Subcutaneous abdominal adipose tissue (tissue), 5 donors: ENCODE data around the gene ZNF469.

Experiments
- H3K27ac ChIP-seq: one replicate; pipeline ENCODE4 v1.7.0; 2013; ENCODE audit warnings: low read depth, mild to moderate bottlenecking, inconsistent platforms, low read length, moderate library complexity
- H3K27me3 ChIP-seq, 5 donors: one replicate each; pipeline ENCODE4 v1.7.0; 2013; ENCODE audit warnings: low read length in 5 of 5, inconsistent platforms in 1 of 5; ENCODE audit not compliant: control insufficient read depth in 5 of 5, insufficient read depth in 4 of 5
- H3K36me3 ChIP-seq, 5 donors: one replicate each; pipeline ENCODE4 v1.7.0; 2013; ENCODE audit warnings: low read length in 5 of 5; ENCODE audit not compliant: control insufficient read depth in 5 of 5, insufficient read depth in 5 of 5
- H3K4me1 ChIP-seq, 5 donors: one replicate each; pipeline ENCODE4 v1.7.0; 2013; ENCODE audit warnings: low read length in 5 of 5, mild to moderate bottlenecking in 3 of 5, moderate library complexity in 1 of 5; ENCODE audit not compliant: control insufficient read depth in 5 of 5, insufficient read depth in 5 of 5
- H3K4me3 ChIP-seq, 5 donors: one replicate each; pipeline ENCODE4 v1.7.0; 2013; ENCODE audit warnings: low read length in 5 of 5, low read depth in 1 of 5
- H3K9ac ChIP-seq, 5 donors: one replicate each; pipeline ENCODE4 v1.7.0; 2013; ENCODE audit warnings: low read length in 5 of 5, mild to moderate bottlenecking in 4 of 5, moderate library complexity in 3 of 5
- H3K9me3 ChIP-seq, 5 donors: one replicate each; pipeline ENCODE4 v1.7.0; 2013; ENCODE audit warnings: low read length in 5 of 5; ENCODE audit not compliant: control insufficient read depth in 5 of 5
- donor health status: healthy.
- donor health status: healthy.
- donor health status: healthy.
- donor health status: healthy.
- donor health status: healthy.

The ZNF469 gene

DNA sequence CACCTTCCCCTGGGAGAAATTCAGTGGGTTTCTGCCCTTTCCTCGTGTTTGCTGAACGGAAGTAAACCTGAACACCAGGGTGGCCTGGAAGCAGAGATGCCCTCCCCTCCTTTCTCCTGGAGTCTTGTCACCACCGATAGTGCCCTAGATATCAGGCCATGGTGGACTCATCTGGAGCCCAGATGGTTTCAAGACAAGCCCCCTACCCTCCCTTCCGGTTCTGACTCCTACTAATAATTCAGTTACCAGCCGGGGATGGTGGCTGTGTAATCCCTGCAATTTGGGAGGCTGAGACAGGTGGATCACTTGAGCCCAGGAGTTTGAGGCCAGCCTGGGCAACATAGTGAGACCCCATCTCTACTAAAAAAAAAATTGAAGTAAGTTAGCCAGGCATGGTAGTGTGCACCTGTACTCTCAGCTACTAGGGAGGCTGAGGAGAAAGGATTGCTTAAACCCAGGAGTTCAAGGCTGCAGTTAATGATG is 2.4 kb downstream of the ZNF469 start:
- Histone ChIP-seq H3K27me3 (peaks cover 21 to 64% (median 48%) of the 10 kb centered on the region in 5 donors), H3K36me3 (no peaks in the 10 kb centered on the region)

DNA sequence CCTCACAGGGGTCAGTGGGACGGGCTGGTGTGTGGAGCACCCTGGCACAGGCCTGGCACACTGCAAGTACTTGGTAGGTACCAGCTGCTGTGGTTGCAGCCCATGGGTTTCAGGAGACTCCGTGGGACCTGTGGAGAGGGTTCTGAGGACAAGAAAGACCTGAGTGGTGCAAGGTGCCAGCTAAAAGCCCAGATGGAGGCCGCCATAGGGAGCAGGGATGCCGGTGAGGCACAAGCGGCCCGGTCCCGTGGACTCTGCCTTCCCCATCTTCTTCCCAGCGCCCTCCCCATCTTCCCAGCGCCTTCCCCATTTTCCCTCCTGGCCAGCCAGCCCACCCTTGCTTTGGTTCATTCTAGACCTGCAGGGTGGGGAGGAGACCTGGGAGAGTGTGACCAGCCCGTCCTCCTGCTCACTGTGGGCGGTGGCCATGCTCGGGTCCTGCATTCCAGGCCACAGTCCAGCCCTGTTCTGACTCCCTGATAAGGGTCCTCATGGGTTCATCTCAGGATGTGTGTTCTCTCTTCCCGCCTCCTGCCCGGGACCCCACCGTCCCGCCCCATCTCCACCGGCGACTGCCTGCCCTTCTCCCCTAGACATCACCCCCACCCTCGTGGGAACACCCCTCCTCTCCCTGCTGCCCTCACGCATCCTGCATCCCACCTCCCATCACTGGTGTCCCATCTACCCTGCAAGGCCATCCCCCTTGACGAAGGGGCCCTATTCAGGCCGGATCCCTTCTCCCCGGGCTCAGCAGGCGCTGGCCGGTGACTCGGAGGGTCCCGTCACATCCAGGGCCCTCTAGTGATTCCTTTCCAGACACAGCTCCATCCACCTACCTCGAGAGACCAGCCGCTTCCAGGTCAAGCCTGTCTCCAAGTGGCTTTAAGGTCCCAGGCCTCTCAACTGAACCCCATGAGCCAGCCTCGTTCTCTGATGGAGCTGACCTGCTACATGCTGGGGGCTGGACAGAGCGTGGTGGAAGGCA is 3.4 kb downstream of the ZNF469 start:
- no peak overlapping the region for H3K27ac ChIP-seq
- no peaks in the 10 kb centered on the region for H3K36me3 ChIP-seq
- no peak overlapping the region for H3K4me3 ChIP-seq
- H3K27me3 ChIP-seq, result peaks cover 21 to 61% (median 53%) of the 10 kb centered on the region in 5 donors
- H3K9ac ChIP-seq, result no peak overlapping the region
- no peaks in the 10 kb centered on the region for H3K9me3 ChIP-seq
- peaks cover 0 to 34% (median 20%) of the 10 kb centered on the region in 5 donors for H3K4me1 ChIP-seq

More for the DNA sequence above, 2.4 kb downstream of the ZNF469 start:
- H3K9ac ChIP-seq, result no peak overlapping the region
- peaks cover 0 to 26% (median 17%) of the 10 kb centered on the region in 5 donors for H3K4me1 ChIP-seq
- H3K4me3 ChIP-seq, result no peak overlapping the region
- H3K27ac ChIP-seq, result no peak overlapping the region
- H3K9me3 ChIP-seq, result peaks cover 0 to 3% (median 0%) of the 10 kb centered on the region in 5 donors

DNA sequence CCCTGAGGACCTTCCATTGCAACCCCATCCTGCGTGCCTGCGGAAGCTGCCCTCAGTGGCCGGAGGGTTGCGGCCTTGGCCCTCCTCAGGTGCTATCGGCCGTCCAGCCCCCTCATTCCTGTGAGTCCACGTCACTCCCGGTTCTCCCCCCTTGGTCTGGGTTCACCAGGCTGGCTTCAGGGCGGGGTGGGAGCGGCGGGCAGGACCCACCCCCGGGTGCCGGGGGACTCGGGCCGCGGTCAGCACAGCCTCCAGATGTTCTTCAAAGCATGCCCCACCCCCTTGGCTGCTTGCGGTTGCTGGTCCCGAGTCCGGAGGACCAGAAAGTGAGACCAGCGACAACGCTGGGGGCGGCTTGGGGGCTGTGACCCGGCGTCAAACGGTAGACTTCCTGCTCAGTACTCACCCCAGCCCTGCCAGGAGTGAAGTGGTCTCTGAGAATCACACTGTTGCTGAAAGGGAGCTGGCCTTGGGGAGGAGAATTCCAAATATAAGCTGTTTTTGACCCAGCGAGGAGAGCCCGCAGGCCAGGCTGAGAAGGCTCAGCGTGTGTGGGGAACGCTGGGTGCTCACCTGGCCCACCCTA is 4.5 kb downstream of the ZNF469 start:
- Histone ChIP-seq H3K4me3 (no peak overlapping the region), H3K27ac (no peak overlapping the region), H3K9ac (no peak overlapping the region), H3K27me3 (peaks cover 21 to 64% (median 48%) of the 10 kb centered on the region in 5 donors), H3K4me1 (peaks cover 0 to 45% (median 24%) of the 10 kb centered on the region in 5 donors), H3K9me3 (no peaks in the 10 kb centered on the region), H3K36me3 (no peaks in the 10 kb centered on the region)

DNA sequence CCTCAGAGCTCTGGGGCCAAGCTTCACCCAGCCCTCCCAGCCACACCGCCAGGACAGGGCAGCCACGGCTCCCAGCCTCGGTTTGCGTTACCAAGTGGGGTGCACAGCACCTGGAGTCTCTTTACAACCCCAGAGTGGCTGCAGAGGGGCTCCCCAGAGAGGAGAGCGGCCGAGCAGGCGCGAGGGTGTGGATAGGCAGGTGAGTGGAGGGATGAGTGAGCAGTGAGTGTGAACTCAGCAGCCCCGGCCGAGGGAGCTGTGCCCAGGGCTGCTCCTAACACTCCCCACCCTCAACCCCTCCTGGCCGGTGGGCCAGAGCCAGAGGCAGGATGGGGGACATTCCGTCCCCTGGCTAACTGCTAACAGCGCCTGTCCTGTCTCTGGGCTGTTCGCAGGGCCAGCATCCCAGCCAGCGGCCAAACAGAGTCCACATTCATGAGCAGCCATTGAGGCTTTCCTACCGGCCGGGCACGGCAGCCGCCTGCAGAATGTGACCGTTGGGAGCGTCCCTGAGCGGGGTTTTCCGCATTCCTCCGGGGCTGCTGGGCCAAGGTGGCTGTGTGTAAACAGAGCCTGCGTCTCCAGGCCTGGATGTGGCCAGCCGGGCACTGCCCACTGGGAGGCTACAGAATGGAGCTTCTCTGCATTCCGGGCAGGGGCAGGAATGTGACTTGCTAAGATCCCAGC is 5.3 kb downstream of the ZNF469 start:
- H3K4me3 ChIP-seq, result no peak overlapping the region
- no peak overlapping the region for H3K27ac ChIP-seq
- H3K9me3 ChIP-seq, result no peaks in the 10 kb centered on the region
- H3K9ac ChIP-seq, result no peak overlapping the region
- H3K27me3 ChIP-seq, result peaks cover 18 to 65% (median 46%) of the 10 kb centered on the region in 5 donors
- peaks cover 0 to 41% (median 24%) of the 10 kb centered on the region in 5 donors for H3K4me1 ChIP-seq
- H3K36me3 ChIP-seq, result no peaks in the 10 kb centered on the region

DNA sequence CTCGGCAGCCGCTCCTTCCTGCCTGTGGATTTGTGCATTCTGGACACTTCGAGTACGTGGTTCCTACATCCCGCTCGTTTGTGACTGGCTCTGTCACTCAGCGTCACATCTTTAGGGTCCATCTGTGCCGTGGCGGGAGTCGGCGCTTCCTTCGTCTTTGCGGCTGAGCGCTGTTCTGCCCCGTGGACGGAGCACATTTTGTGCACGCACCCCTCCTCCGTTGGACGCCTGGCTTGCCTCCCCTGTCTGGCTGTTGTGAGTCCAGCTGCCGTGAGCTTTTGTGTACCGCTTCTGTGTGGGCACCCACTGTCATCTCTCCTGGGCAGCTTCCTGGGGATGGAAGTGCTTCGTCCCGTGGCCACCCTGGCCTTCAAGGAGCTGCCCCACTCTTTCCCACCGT is 6.4 kb downstream of the ZNF469 start:
- no peak overlapping the region for H3K9ac ChIP-seq
- H3K27ac ChIP-seq, result no peak overlapping the region
- peaks cover 14 to 61% (median 42%) of the 10 kb centered on the region in 5 donors for H3K27me3 ChIP-seq

DNA sequence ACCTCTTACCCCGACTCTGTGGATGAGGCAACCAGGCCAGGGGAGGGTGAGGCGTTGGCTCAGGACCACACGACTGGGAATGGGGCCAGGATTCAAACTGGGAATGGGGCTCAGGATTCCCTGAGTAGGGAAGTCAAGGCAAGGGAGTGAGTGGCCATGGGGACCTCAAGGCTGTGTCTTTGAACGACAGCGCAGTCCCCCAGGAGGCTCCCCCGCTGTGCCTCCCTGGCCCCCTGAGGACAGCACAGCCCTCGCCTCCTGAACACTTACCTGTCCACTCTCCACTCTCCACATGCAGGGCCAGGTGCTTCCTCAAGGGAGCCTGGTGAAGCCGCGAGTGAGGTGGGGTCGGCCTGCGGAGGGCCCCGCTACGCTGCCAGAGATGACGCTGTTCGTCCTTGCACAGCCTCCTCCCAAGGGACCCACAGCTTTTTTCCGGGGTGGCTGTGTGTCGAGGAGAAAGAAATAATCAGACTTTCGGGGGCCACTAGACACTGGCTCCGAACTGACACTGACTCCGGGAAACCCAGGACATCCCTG is 6.9 kb downstream of the ZNF469 start:
- no peak overlapping the region for H3K4me3 ChIP-seq
- no peak overlapping the region for H3K27ac ChIP-seq
- H3K9ac ChIP-seq, result no peak overlapping the region

More for the DNA sequence above, 6.4 kb downstream of the ZNF469 start:
- H3K36me3 ChIP-seq, result no peaks in the 10 kb centered on the region
- H3K9me3 ChIP-seq, result no peaks in the 10 kb centered on the region
- no peak overlapping the region for H3K4me3 ChIP-seq
- peaks cover 0 to 41% (median 18%) of the 10 kb centered on the region in 5 donors for H3K4me1 ChIP-seq

DNA sequence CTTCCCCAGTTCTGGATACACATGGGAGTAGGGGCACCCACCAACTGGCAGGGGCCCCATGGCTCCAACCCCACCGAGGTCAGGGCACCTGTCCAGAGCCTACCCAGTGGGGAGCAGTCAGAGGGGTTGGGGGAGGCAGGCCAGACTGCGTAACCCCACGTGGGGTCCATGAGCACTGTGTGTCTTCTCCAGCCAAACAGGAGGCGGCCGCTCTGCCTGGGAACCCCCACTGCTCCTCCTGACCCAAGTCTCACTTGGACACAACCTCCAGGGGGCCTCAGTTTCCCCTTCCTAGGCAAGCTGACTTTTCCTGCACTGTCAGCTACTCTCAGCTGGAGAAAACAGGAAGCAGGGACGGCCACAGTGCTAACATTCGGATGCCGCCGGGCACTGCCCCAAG is 7.5 kb downstream of the ZNF469 start:
- peaks cover 0 to 40% (median 13%) of the 10 kb centered on the region in 5 donors for H3K4me1 ChIP-seq
- H3K9me3 ChIP-seq, result no peaks in the 10 kb centered on the region
- H3K36me3 ChIP-seq, result no peaks in the 10 kb centered on the region
- no peak overlapping the region for H3K9ac ChIP-seq
- H3K27me3 ChIP-seq, result peaks cover 6 to 52% (median 31%) of the 10 kb centered on the region in 5 donors
- peak overlapping the region; percentile 16 for H3K27ac ChIP-seq
- H3K4me3 ChIP-seq, result no peak overlapping the region

More for the DNA sequence above, 6.9 kb downstream of the ZNF469 start:
- Histone ChIP-seq H3K27me3 (peaks cover 9 to 56% (median 37%) of the 10 kb centered on the region in 5 donors), H3K4me1 (peaks cover 0 to 39% (median 17%) of the 10 kb centered on the region in 5 donors), H3K36me3 (no peaks in the 10 kb centered on the region), H3K9me3 (no peaks in the 10 kb centered on the region)

DNA sequence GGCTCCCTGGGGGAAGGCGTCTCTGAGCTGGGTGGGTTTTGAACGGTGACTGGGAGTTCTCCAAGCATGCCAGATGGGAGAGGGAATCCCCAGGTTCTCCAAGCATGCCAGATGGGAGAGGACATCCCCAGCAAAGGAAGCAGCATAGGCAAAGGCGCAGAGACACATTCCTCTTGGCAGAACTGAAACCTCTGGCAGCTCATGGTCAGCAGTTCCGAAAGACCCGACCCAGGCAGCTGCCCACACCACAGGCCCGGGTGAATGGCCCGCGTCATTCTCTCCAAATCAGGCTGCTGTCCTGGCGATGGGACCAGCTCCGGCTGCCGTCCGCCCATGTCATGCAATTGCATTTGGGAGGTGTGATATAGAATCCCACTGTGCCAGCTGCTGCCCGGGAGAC is 8.0 kb downstream of the ZNF469 start:
- Histone ChIP-seq H3K4me3 (no peak overlapping the region), H3K27me3 (peaks cover 6 to 52% (median 29%) of the 10 kb centered on the region in 5 donors), H3K9me3 (no peaks in the 10 kb centered on the region), H3K27ac (peak overlapping the region; percentile 16), H3K4me1 (peaks cover 0 to 40% (median 13%) of the 10 kb centered on the region in 5 donors), H3K36me3 (no peaks in the 10 kb centered on the region), H3K9ac (no peak overlapping the region)

DNA sequence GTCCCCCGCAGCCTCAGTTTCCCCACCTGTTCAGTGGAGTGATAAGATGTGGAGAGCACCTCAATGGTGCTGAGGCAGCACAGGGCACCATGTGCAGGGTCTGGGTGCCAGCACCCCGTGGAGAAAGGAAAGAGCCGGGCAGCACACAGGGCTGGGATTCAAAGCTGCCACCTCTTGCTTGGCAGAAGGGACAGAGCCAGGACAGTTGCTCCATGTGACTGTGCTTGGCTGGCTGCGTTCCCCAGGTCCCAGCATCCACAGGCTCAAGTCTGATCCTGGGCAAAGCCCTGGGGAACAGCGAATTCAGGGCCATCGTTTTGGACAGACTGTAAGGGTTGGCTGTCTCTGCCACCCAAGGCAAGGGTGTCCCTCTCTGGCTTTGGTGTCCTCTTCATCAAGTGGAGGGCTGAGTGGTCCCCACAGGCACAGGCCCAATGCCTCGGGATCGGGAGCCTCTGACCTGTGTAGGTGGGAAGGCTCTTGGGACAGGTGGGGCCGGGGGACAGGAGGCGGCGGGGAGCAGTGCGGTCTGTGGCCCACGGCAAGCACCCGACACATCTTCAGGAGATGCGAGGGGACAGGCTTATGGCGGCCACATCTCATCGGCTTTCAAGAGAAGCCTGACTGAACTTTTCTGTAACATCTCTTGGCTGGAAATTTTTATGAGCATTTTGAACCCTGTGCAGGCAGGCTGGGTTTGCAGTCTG is 8.5 kb downstream of the ZNF469 start:
- Histone ChIP-seq H3K36me3 (no peaks in the 10 kb centered on the region), H3K9me3 (no peaks in the 10 kb centered on the region), H3K9ac (no peak overlapping the region), H3K4me1 (peaks cover 0 to 40% (median 13%) of the 10 kb centered on the region in 5 donors), H3K27ac (no peak overlapping the region), H3K27me3 (peaks cover 6 to 46% (median 27%) of the 10 kb centered on the region in 5 donors), H3K4me3 (no peak overlapping the region)
